Stomach (tissue), 4 donors: ENCODE measurements around the gene RAB9A.

Experiments
- EP300 ChIP-seq: sonication (generic); formaldehyde crosslinking; IDR thresholded peaks from one replicate; pipeline ENCODE4 v1.6.1; 2017; ENCODE audit warnings: antibody characterized with exemption
- POLR2AphosphoS5 ChIP-seq, 3 donors: sonication (generic); formaldehyde crosslinking; IDR thresholded peaks; one replicate each; pipeline ENCODE4 v1.6.1; 2016; ENCODE audit warnings: antibody characterized with exemption in 3 of 3
- TF ChIP-seq, protein P1 (sequence below), 7 experiments: fragments of 450-650 bp in 4 of 7; fragments of 200-600 bp in 3 of 7; sonication (generic) in 3 of 7; IDR thresholded peaks; one replicate each; pipeline ENCODE4 v1.5.1; 2016 to 2019; ENCODE audit warnings: antibody characterized with exemption in 7 of 7, control low read depth in 2 of 7, mild to moderate bottlenecking in 1 of 7

DNA sequence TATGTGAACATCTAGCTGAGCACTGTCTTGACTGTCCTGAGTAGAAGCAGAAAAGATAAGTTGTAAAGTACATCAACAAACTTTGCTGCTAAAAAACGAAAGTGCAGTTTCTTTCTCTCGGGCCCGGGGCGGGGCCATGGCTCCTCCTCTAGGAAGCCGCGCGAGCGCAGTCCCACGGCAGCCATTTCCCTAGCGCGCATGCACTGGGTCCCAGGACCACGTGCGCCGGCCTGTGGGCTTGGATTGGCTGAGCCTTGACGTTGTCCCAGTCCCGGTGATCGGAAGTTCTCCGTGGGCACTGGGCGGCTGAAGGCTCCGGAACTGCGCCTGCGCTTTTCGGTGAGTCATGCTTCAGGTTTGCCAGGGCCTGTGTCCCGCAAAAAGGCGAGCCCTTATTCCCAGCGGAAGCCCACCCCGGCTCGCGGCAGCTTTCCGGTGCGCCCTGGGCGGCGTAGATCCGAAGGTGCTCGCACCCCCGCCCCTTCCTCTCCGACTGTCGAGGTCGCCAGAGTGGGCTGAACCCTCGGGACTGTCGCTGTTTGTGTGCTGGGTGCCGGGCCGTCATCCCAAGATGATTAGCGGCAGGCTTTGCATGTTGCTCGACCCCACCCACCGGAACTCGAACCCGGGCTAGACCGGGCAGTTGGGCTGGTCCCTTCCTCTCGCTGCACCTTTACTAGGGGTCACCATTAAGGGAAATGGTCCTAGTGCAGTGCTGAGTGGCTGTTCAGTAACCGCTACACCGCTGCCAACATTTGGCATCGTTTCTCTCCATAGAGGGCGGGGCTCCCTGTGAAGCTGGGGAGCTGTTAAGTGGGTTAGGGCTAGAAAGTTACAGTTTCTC lies 35.9 kb upstream of the RAB9A start, which contains the start of gene TCEANC:
- TF ChIP-seq POLR2AphosphoS5 (IDR thresholded peaks at IDR 0.05) (peak; percentile 74 to 88 (median 82)), EP300 (no peak)
- TF ChIP-seq, protein P1, sequence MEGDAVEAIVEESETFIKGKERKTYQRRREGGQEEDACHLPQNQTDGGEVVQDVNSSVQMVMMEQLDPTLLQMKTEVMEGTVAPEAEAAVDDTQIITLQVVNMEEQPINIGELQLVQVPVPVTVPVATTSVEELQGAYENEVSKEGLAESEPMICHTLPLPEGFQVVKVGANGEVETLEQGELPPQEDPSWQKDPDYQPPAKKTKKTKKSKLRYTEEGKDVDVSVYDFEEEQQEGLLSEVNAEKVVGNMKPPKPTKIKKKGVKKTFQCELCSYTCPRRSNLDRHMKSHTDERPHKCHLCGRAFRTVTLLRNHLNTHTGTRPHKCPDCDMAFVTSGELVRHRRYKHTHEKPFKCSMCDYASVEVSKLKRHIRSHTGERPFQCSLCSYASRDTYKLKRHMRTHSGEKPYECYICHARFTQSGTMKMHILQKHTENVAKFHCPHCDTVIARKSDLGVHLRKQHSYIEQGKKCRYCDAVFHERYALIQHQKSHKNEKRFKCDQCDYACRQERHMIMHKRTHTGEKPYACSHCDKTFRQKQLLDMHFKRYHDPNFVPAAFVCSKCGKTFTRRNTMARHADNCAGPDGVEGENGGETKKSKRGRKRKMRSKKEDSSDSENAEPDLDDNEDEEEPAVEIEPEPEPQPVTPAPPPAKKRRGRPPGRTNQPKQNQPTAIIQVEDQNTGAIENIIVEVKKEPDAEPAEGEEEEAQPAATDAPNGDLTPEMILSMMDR (IDR thresholded peaks at IDR 0.05), result no peak
